HepG2 (cell line): ENCODE data around the gene PIAS1. TPM values are rescaled to one million over a fixed set of nuclear protein-coding genes. Genes with fewer than 3 reads are reported as not detected.

ENCODE experiments used
- ATAC-seq: fragments of 200-7000 bp; cut with Tn5 transposase; 3 replicates; pipeline ENCODE4 v1.9.1; 2020; ENCODE audit warnings: mild to moderate bottlenecking, moderate library complexity
- BruUV-seq: library from RNA; stranded (reverse); fragments of 400-500 nt; replicated peaks from 2 replicates; lab custom pipeline; 2021; lab: Mats Ljungman, UMichigan
- CTCF ChIA-PET: fragments of 300-600 bp; formaldehyde crosslinking; extraction: SDS; loops from one replicate; lab custom pipeline; 2021; ENCODE audit warnings: low total read pairs, inconsistent platforms, low intra/inter-chr PET ratio; lab: Yijun Ruan, JAX
- POLR2A ChIA-PET: fragments of 350-600 bp; sonication (Branson Sonifier 250); formaldehyde crosslinking; loops from one replicate; lab custom pipeline; 2020; ENCODE audit warnings: antibody characterized with exemption, inconsistent platforms; lab: Yijun Ruan, JAX
- DNase-seq: peaks from one replicate; pipeline ENCODE4 v3.0.0-alpha.2; 2015; ENCODE audit warnings: low spot score
- FAIRE-seq: peaks from 3 replicates; lab custom pipeline; 2011; peaks lifted over from hg19 to GRCh38; lab: Jason Lieb, UNC
- H2AFZ ChIP-seq: one replicate; pipeline ENCODE4 v1.6.1; 2011; ENCODE audit warnings: low read length, inconsistent platforms
- H3K27ac ChIP-seq: fragments of 300-600 bp; 3 replicates; pipeline ENCODE4 v1.8.0; 2011; ENCODE audit warnings: mixed run types, mild to moderate bottlenecking, mixed read lengths, low read length, inconsistent platforms; ENCODE audit not compliant: insufficient read depth; ENCODE audit errors: extremely low read length
- H3K27me3 ChIP-seq, 2 experiments: fragments of 200-600 bp in 1 of 2; 2 replicates in 1 of 2; 3 replicates in 1 of 2; pipeline versions ENCODE4 v1.6.0 to v1.8.0; 2011; ENCODE audit warnings: low read length in 2 of 2, mild to moderate bottlenecking in 2 of 2, moderate library complexity in 2 of 2, inconsistent platforms in 1 of 2; ENCODE audit not compliant: insufficient read depth in 2 of 2, control insufficient read depth in 1 of 2
- H3K36me3 ChIP-seq, 2 experiments: fragments of 200-600 bp in 1 of 2; replicated peaks in 1 of 2; 2 replicates in 1 of 2; 3 replicates in 1 of 2; pipeline versions ENCODE4 v1.5.1 to v1.8.0; 2011; ENCODE audit warnings: low read length in 2 of 2, inconsistent platforms in 1 of 2; ENCODE audit not compliant: insufficient read depth in 2 of 2, control insufficient read depth in 1 of 2
- H3K4me1 ChIP-seq: 2 replicates; pipeline ENCODE4 v1.5.1; 2012; ENCODE audit warnings: low read length, inconsistent platforms; ENCODE audit not compliant: insufficient read depth
- H3K4me2 ChIP-seq: 2 replicates; pipeline ENCODE4 v1.6.0; 2011; ENCODE audit warnings: low read depth, low read length, inconsistent platforms
- H3K4me3 ChIP-seq, 3 experiments: fragments of 200-600 bp in 1 of 3; sonication (generic), shearing (Covaris generic) in 1 of 3; replicated peaks in 1 of 3; 2 replicates each; pipeline ENCODE4 v1.5.1; 2011 to 2016; ENCODE audit warnings: low read length in 3 of 3, inconsistent platforms in 2 of 3, low read depth in 2 of 3, mild to moderate bottlenecking in 2 of 3, control low read depth in 1 of 3, mixed read lengths in 1 of 3; ENCODE audit not compliant: insufficient read depth in 1 of 3
- H3K79me2 ChIP-seq: one replicate; pipeline ENCODE4 v1.6.1; 2011; ENCODE audit warnings: low read length, inconsistent platforms; ENCODE audit not compliant: insufficient read depth
- H3K9ac ChIP-seq: 2 replicates; pipeline ENCODE4 v1.6.0; 2011; ENCODE audit warnings: mild to moderate bottlenecking, low read depth, low read length, inconsistent platforms; ENCODE audit not compliant: insufficient read depth
- H3K9me3 ChIP-seq: 2 replicates; pipeline ENCODE4 v1.5.1; 2012; ENCODE audit warnings: mild to moderate bottlenecking, low read length
- H4K20me1 ChIP-seq: 2 replicates; pipeline ENCODE4 v1.6.0; 2011; ENCODE audit warnings: inconsistent platforms, mild to moderate bottlenecking, low read length, moderate library complexity; ENCODE audit not compliant: insufficient read depth
- AKNA ChIP-seq: sonication (generic); formaldehyde crosslinking; IDR thresholded peaks from 2 replicates; pipeline ENCODE4 v1.4.0; 2020; ENCODE audit warnings: missing genetic modification reagents, borderline replicate concordance
- EEA1 ChIP-seq: sonication (generic); formaldehyde crosslinking; IDR thresholded peaks from 2 replicates; pipeline ENCODE4 v1.5.1; 2020; ENCODE audit warnings: mild to moderate bottlenecking, missing genetic modification reagents, borderline replicate concordance
- FOXA1 ChIP-seq, 2 experiments: fragments of 450-650 bp in 1 of 2; sonication (generic) in 1 of 2; formaldehyde crosslinking in 1 of 2; IDR thresholded peaks; 2 replicates each; pipeline versions ENCODE4 v1.4.0 to v1.6.1; 2016 to 2020; ENCODE audit warnings: missing genetic modification reagents in 1 of 2
- HDAC2 ChIP-seq: sonication (generic); formaldehyde crosslinking; IDR thresholded peaks from 2 replicates; pipeline ENCODE4 v1.4.0; 2020; ENCODE audit warnings: missing genetic modification reagents
- KAT8 ChIP-seq: IDR thresholded peaks from 2 replicates; pipeline ENCODE4 v1.6.1; 2016; ENCODE audit warnings: missing genetic modification reagents, missing compliant biosample characterization
- SP5 ChIP-seq: IDR thresholded peaks from 2 replicates; pipeline ENCODE4 v1.6.1; 2016; ENCODE audit warnings: low read depth, borderline replicate concordance
- TBP ChIP-seq: sonication (generic); formaldehyde crosslinking; IDR thresholded peaks from 2 replicates; pipeline ENCODE4 v1.5.0; 2020; ENCODE audit warnings: missing genetic modification reagents
- TEF ChIP-seq: sonication (generic); formaldehyde crosslinking; IDR thresholded peaks from 2 replicates; pipeline ENCODE4 v1.5.0; 2020; ENCODE audit warnings: missing genetic modification reagents
- TP53 ChIP-seq: sonication (generic); formaldehyde crosslinking; conservative IDR thresholded peaks from 2 replicates; pipeline ENCODE4 v1.4.0; 2020; ENCODE audit warnings: missing genetic modification reagents
- ZNF253 ChIP-seq: sonication (generic); formaldehyde crosslinking; IDR thresholded peaks from 2 replicates; pipeline ENCODE4 v1.8.0; 2022; ENCODE audit warnings: mild to moderate bottlenecking, missing genetic modification reagents, borderline replicate concordance
- ZNF33B ChIP-seq: sonication (generic); formaldehyde crosslinking; IDR thresholded peaks from 2 replicates; pipeline ENCODE4 v1.5.1; 2020; ENCODE audit warnings: mild to moderate bottlenecking, missing genetic modification reagents
- ZNF510 ChIP-seq: sonication (generic); formaldehyde crosslinking; IDR thresholded peaks from 2 replicates; pipeline ENCODE4 v1.4.0; 2020; ENCODE audit warnings: low read depth, mild to moderate bottlenecking, missing genetic modification reagents
- ZNF567 ChIP-seq: sonication (generic); formaldehyde crosslinking; IDR thresholded peaks from 2 replicates; pipeline ENCODE4 v1.8.1; 2023; ENCODE audit warnings: mild to moderate bottlenecking, missing genetic modification reagents, borderline replicate concordance
- ZNF574 ChIP-seq: sonication (generic); formaldehyde crosslinking; IDR thresholded peaks from 2 replicates; pipeline ENCODE4 v1.4.0; 2020; ENCODE audit warnings: missing genetic modification reagents
- WGBS: methylation state at CpG from one replicate; pipeline ENCODE4 v1.1.6; 2017; ENCODE audit warnings: low lambda C conversion rate; 5-methylcytosine and 5-hydroxymethylcytosine counted together
- in situ Hi-C: cut with HindIII; loops from 2 replicates; pipeline ENCODE4 v1.10.0; 2017; ENCODE audit warnings: low pct_unique_long_range_greater_than_20kb; ENCODE audit not compliant: extremely low pct_ligation_motif_present
- intact Hi-C: fragments of 100-400 bp; cut with micrococcal nuclease; formaldehyde crosslinking; loops from one replicate; pipeline ENCODE4 v1.10.0; 2022; ENCODE audit not compliant: unreplicated experiment
- polyA plus RNA-seq, 8 experiments: library from polyadenylated mRNA; depleted of rRNA in 3 of 8; stranded (reverse) in 7 of 8; unstranded in 1 of 8; fragments of >200 nt; fragmentation: Illumina TruSeq in 4 of 8; extraction: Trizol in 4 of 8; gene quantifications; 2 replicates each; pipeline versions ENCODE4 v1.2.1 to v1.2.3, GENCODE V29; 2011 to 2016; ENCODE audit warnings: low read depth in 4 of 8, missing spikeins in 1 of 8, mixed read lengths in 1 of 8; ENCODE audit not compliant: insufficient read depth in 1 of 8
- total RNA-seq, 5 experiments: library from RNA; depleted of rRNA; stranded (reverse); fragments of >200 nt; fragmentation: Illumina TruSeq; extraction: Trizol; gene quantifications; 2 replicates each; pipeline ENCODE4 v1.2.3, GENCODE V29; 2016; ENCODE audit warnings: low read depth in 1 of 5

The PIAS1 gene
- total and polyA plus RNA-seq, 2 of the 13 experiments (the other 11 are each of a cell fraction or from before 2014, with no cell fraction given) = 20.7 to 33.7 TPM

- no peak for TF ChIP-seq AKNA
- TF ChIP-seq ZNF33B (CRISPR knock-in tag) = no peak
- TF ChIP-seq ZNF510 = no peak
- TF ChIP-seq TBP = no peak
- TF ChIP-seq HDAC2 = no peak
- no peak for TF ChIP-seq KAT8 (CRISPR knock-in tag)
- TF ChIP-seq, all 625 proteins: peak for 0
Measured at GRCh38 chr15:68107142-68107541, 53.0 kb downstream of the PIAS1 start (continued).

- in situ Hi-C loops (no loop called here), intact Hi-C loops (no loop called here)
- ChIA-PET POLR2A (interaction anchor here (0.9 kb wide), 1 partner anchor 272 kb away, joined by 3 read pairs; no protein-coding TSS in a partner anchor), CTCF (no interaction called here)
- Histone ChIP-seq H3K9me3 (no peaks in the 10 kb centered on the region), H3K4me2 (no peak overlapping the region), H2AFZ (no peak overlapping the region), H3K27ac (no peak overlapping the region), H3K4me1 (peaks cover 42% of the 10 kb centered on the region), H3K36me3 (no peaks in the 10 kb centered on the region), H3K9ac (no peak overlapping the region), H4K20me1 (peaks cover 4% of the 10 kb centered on the region; the same call in 1 of the 2 replicates), H3K27me3 (no peaks in the 10 kb centered on the region), H3K79me2 (peaks cover 77% of the 10 kb centered on the region), H3K4me3 (no peak overlapping the region)
- WGBS = 64% methylated on average over 3 of the region's 3 CpGs
- BruUV-seq = no TSS peak
- no peak for ATAC-seq
- no peak for FAIRE-seq
- no peak for DNase-seq
- TF ChIP-seq TEF = no peak
- TF ChIP-seq ZNF253 = no peak
- TF ChIP-seq EEA1 (CRISPR knock-in tag) = no peak
- no peak for TF ChIP-seq TP53 (CRISPR knock-in tag)
- no peak for TF ChIP-seq ZNF567 (CRISPR knock-in tag)
- TF ChIP-seq SP5 (CRISPR knock-in tag) = no peak
- TF ChIP-seq ZNF574 (CRISPR knock-in tag) = no peak
- no peak for TF ChIP-seq FOXA1 (IDR thresholded peaks at IDR 0.05)
- no peak for TF ChIP-seq FOXA1 (CRISPR knock-in tag; IDR thresholded peaks at IDR 0.05)
Measured at GRCh38 chr15:68112706-68113105, 58.6 kb downstream of the PIAS1 start.
